GM19463 (cell line): ENCODE data around the gene CAPN9.
"Not testable (repeated sequence)": the region's sequence is repeated elsewhere in the genome, so short reads cannot be mapped to it uniquely, and the experiment has no call there.

Experiments
- ATAC-seq: cut with Tn5 transposase; IDR thresholded peaks from one replicate; pipeline ENCODE4 v1.9.1; 2021; ENCODE audit warnings: mild to moderate bottlenecking, moderate library complexity; ENCODE audit not compliant: unreplicated experiment

CAPN9 gene, protein sequence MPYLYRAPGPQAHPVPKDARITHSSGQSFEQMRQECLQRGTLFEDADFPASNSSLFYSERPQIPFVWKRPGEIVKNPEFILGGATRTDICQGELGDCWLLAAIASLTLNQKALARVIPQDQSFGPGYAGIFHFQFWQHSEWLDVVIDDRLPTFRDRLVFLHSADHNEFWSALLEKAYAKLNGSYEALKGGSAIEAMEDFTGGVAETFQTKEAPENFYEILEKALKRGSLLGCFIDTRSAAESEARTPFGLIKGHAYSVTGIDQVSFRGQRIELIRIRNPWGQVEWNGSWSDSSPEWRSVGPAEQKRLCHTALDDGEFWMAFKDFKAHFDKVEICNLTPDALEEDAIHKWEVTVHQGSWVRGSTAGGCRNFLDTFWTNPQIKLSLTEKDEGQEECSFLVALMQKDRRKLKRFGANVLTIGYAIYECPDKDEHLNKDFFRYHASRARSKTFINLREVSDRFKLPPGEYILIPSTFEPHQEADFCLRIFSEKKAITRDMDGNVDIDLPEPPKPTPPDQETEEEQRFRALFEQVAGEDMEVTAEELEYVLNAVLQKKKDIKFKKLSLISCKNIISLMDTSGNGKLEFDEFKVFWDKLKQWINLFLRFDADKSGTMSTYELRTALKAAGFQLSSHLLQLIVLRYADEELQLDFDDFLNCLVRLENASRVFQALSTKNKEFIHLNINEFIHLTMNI

DNA sequence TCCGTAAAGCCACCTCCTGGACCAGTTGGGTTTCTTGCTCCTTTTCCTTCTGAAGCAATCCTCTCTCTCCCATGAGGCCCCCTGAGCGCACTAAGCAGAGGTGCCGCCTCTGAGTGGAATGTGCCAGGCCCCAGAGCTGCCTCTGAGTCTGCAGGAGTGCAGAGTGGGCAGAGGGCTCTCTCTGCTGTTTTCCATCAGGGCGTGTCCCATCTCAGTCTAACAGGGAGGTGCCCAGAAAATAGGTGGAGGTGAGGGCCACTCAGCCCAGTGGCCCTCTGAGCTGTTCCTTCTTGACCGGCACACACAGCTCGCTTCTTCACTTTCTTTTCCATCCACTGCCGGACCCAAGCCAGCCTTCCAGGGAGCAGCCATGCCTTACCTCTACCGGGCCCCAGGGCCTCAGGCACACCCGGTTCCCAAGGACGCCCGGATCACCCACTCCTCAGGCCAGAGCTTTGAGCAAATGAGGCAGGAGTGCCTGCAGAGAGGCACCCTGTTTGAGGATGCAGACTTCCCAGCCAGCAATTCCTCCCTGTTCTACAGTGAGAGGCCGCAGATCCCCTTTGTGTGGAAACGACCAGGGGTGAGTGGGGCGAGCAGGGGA, at the start of gene CAPN9:
Gene CAPN9 (plus strand): TSS at position 262 of the 604 bp plus-strand sequence. CDS start 109 bp downstream, at position 371.
- ATAC-seq, result no peak

- ATAC-seq, result no peak
Measured at GRCh38 chr1:230698130-230698529, 49.1 kb upstream of the CAPN9 start.

GRCh38 chr1:230698964-230699363, 48.2 kb upstream of the CAPN9 start:
- ATAC-seq, result not testable (repeated sequence)

DNA sequence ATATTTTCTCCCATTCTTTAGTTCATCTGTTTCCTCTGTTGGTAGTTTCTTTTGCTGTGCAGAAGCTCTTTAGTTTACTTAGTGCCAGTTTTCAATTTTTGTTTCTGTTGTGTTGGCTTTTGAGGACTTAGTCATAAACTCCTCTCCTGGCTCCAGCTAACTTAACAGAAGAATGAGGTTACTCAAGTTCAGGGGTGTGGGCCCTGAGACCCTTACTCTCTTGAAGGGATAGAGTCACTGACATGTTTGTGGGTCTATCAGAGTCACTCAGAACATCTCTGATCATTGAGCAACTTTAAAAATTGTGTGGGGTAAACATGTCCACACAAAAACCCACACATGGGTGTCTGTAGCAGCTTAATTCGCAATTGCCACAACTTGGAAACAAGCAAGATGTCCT, 47.5 kb upstream of the CAPN9 start:
- no peak for ATAC-seq

GRCh38 chr1:230700132-230700531, 47.1 kb upstream of the CAPN9 start:
- no peak for ATAC-seq

GRCh38 chr1:230701434-230701833, 45.8 kb upstream of the CAPN9 start:
- no peak for ATAC-seq

DNA sequence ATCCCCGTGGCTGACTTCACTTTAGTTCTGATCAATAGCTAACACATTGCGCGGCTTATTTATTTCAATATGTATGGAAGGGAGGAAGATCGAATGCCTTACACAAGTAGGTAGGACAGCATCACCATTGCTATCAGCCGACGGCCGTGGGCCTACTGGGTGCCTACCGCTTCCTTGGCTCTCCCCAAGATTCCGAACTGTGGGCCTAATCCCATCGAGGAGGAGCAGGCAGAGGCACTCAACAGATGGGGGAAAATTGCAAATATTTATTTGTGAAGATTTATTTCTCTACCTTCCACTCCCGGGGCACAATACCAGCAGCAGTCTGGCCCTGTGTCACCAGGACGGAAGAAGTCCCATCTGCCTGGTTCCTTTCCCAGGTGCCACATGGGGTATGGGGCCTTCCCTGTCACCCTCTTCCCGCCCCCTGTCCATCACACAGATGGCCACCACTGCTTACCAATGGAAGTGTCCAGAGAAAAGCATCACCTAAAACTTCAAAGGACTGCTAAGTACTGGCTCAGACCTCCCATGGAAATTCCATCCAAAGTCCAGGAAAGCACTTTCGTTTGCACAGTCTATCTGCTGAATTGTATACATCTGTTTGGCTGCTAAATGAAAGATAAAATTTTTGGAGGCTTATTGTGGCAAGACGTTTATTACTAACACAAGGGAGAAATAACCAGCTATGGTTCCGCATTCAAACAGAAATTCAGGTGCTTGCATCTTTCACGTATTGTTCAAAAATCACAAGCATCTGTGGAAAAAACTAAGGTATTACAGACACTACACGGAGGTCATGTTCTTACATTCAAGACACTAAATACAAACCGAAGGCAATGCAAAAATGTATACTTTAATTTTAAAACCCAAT, 45.1 kb upstream of the CAPN9 start:
- ATAC-seq, result no peak

DNA sequence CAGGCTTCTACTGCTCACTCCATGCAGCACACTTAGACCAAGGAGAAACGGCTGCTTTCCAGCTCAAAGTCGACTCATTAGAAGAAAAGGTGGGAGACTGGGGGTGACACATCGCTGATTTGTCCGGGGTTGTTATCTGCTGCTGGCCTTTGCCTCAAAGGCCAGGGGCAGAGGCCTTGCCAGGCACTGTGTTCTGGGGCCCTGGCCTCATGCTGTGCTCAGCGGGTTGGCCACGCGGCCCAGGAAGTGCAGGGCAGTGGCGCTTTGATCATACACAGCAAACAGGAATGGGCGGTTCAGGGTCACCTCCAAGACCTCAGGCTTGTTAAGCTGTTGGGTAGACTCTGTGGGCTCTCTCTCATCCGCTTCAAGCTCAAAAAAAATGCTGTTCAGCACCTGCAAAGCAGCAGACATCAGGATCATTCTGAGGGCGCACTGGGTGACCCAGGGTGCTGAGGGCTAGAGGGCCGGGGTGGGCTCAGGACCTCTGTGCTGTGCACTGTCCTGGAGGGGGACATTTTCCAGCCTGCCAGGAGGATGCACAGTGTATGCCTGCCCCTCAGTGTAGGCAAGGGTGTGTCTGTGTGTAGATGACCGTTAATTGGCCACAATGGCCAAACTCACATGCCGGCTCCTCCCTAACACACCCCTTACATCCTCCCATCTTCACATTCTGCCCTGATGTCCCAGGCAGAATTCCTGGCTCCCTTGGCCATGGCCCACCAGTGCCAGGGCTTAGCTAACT, 44.1 kb upstream of the CAPN9 start:
- ATAC-seq, result no peak

GRCh38 chr1:230703679-230704385, 43.4 kb upstream of the CAPN9 start:
- ATAC-seq, result no peak

GRCh38 chr1:230704830-230705229, 42.4 kb upstream of the CAPN9 start:
- no peak for ATAC-seq

- ATAC-seq, result no peak
Measured at GRCh38 chr1:230705289-230706019, 41.7 kb upstream of the CAPN9 start.

GRCh38 chr1:230706020-230706699, 41.0 kb upstream of the CAPN9 start:
- no peak for ATAC-seq

- ATAC-seq, result no peak
Measured at GRCh38 chr1:230706887-230707731, 40.1 kb upstream of the CAPN9 start.

DNA sequence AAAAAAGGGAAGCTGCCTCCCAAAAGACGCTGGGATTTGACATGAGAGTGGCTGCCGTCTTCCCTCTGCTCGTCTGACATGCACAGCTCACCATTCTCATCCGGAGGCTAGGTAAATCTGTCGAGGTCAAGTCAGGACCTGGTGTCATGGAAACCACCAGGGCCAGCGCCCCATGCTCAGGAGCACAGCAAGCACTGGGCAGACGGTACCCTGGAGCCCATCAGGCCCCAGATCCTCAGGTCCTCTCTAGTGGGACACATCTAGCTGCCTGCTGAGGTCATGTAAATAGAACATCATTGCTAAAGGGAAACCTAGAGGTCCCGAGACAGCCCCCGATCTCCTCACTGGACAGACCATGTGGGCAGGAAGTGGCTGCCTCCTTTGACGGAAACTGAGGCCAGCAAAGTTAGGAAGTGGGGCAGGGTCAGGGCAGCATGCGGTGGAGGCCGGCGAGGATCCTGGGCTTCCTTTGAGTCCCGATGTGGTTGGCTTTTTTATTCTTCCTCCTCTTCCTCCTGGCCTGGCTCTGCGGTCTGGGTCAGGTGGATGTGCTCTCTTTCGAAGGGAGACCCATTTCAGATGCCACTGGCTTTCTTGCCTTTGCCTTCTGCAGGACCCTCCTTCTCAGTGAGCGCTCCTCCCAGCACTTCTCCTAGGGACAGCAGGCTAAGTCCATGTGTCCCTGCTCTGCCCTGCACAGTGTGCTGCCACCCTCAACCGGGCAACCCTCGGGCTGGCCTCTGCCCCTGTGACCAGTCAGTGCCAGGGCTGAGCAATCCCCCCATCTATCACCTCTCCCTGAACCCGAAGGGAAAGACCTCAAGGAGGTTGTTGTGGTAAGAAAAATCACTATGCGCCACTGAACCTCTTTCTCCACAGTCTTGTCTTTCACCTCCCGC, 39.2 kb upstream of the CAPN9 start:
- no peak for ATAC-seq

DNA sequence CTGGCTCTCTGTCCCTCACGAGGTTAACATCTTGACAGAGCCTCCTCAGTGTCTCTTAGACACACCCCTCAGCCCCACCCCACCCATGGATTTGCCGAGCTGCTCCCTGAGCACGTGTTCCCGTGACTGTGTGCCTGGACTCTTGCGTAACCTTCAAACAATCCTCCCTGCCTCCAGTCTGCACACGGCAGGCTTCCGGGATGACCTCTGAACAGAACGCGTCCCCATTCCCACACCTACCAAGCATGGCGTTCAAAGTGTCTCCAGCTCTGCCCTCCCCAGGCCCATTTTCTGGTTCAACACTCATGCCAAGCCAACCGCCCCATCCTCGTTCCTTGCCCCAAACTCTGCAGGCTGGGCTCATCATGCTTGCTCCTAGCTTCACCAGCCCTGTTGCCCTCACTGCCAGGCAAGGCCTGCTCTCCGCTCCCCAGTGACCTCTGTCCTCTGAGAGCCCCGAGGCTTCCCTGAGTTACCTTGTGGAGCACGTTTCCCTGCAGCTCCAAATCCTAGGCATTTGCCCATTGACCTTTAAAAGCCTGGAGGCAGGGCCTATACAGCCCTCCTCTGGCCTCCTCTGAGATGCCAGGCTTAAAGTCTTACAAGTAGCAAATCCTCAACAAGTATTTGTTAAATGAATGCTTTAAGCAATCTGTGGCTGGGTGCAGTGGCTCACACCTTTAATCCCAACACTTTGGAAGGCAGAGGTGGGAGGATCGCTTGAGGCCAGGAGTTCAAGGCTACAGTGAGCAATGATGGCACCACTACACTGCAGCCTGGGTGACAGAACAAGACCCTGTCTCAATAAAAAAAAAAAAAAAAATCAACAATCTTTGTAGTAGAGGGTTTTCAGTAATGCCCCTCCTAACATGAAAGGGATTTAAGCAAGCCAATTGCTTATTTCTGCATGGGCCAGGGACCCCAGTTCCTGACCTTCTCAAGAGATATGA, 38.3 kb upstream of the CAPN9 start:
- ATAC-seq, result no peak
